Skin epidermis (tissue), 12 donors: Measurements from ENCODE around the gene S100A14.
A peak's percentile ranks its signal among the peaks of the same experiment; 100 is the strongest.

Experiments used
- H3K27ac ChIP-seq, 21 experiments: fragments of 200-600 bp; sonication (generic) in 11 of 21; one replicate each; pipeline ENCODE4 v1.5.0; 2020; ENCODE audit warnings: mild to moderate bottlenecking in 3 of 21, inconsistent platforms in 2 of 21, moderate library complexity in 2 of 21
- H3K4me3 ChIP-seq, 7 experiments: fragments of 200-600 bp; sonication (generic) in 2 of 7; one replicate each; pipeline ENCODE4 v1.5.0; 2020; ENCODE audit warnings: inconsistent platforms in 2 of 7, mild to moderate bottlenecking in 2 of 7, moderate library complexity in 1 of 7

S100A14 gene

GRCh38 chr1:153572569-153573015, 43.5 kb downstream of the S100A14 start:
- H3K27ac ChIP-seq: peak overlapping the region in 19 of 21 experiments; percentile 7 to 76 (median 66)
- no peak overlapping the region for H3K4me3 ChIP-seq

- Histone ChIP-seq H3K27ac (peak overlapping the region in 15 of 21 experiments; percentile 7 to 75 (median 66)), H3K4me3 (no peak overlapping the region)
Observed at GRCh38 chr1:153571706-153572105, 44.4 kb downstream of the S100A14 start.

DNA sequence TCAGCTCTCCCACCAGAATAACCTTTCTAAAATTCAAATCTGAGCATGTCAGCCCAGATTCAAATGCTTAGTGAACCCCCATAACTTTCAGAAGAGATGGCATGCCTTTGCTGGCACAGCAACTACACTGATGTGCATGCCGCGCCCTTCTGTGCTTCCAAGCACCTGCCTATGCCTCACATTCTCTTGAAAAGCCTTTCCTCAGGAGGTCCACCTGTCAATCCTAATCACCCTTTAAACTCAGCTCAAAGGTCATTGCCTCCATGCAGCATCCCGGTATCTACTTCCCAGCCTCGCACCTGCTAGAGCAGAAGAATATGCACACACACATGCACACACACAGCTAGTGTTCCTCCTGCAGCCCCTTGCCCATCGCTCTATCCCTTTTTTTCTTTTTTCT, 45.3 kb downstream of the S100A14 start:
- Histone ChIP-seq H3K27ac (no peak overlapping the region), H3K4me3 (no peak overlapping the region)

- Histone ChIP-seq H3K27ac (peak overlapping the region in 1 of 21 experiments; percentile 100), H3K4me3 (no peak overlapping the region)
Observed at GRCh38 chr1:153569465-153569864, 46.7 kb downstream of the S100A14 start.

GRCh38 chr1:153568367-153569099, 47.6 kb downstream of the S100A14 start:
- Histone ChIP-seq H3K4me3 (peak overlapping the region in 3 of 7 experiments; percentile 3 to 15 (median 12)), H3K27ac (peak overlapping the region in 20 of 21 experiments; percentile 88 to 100 (median 98))

GRCh38 chr1:153567621-153568366, 48.3 kb downstream of the S100A14 start:
- Histone ChIP-seq H3K27ac (peak overlapping the region in 20 of 21 experiments; percentile 88 to 100 (median 98)), H3K4me3 (peak overlapping the region in 3 of 7 experiments; percentile 3 to 15 (median 12))

GRCh38 chr1:153566414-153567371, 49.4 kb downstream of the S100A14 start:
- H3K27ac ChIP-seq: peak overlapping the region; percentile 88 to 100 (median 98)
- H3K4me3 ChIP-seq: peak overlapping the region in 3 of 7 experiments; percentile 0 to 7 (median 1)

GRCh38 chr1:153565529-153566374, 50.4 kb downstream of the S100A14 start, which contains the start of gene S100A2:
Gene S100A2, minus strand, starts transcription at chr1:153565844. Its CDS starts 1,967 bp downstream, at chr1:153563877.
- peak within 1 kb of the TSS in 6 of 7 experiments; percentile 23 to 39 (median 32) for H3K4me3 ChIP-seq
- H3K27ac ChIP-seq: peak within 1 kb of the TSS; percentile 88 to 100 (median 98)
